Fibroblast of skin of abdomen (primary cell): ENCODE measurements around the gene FERMT1.
"Not testable (repeated sequence)": the region's sequence is repeated elsewhere in the genome, so short reads cannot be mapped to it uniquely, and the experiment has no call there.

Experiments
- DNase-seq: peaks from one replicate; pipeline ENCODE4 v3.0.0-alpha.2; 2013

Gene FERMT1

GRCh38 chr20:6114696-6115095, 8.1 kb downstream of the FERMT1 start:
- DNase-seq, result no peak

GRCh38 chr20:6113951-6114350, 8.9 kb downstream of the FERMT1 start:
- no peak for DNase-seq

DNA sequence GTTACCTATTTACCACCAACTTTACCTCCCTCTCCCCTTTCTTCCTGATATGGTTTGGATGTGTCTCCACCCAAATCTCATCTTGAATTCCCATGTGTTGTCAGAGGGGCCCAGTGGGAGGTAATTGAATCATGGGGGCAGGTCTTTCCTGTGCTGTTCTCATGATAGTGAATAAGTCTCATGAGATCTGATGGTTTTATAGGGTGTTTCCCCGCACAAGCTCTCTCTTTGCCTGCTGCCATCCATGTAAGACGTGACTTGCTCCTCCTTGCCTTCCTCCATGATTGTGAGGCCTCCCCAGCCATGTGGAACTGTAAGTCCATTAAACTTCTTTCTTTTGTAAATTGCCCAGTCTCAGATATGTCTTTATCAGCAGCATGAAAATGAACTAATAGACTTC, 9.9 kb downstream of the FERMT1 start:
- DNase-seq, result not testable (repeated sequence)

DNA sequence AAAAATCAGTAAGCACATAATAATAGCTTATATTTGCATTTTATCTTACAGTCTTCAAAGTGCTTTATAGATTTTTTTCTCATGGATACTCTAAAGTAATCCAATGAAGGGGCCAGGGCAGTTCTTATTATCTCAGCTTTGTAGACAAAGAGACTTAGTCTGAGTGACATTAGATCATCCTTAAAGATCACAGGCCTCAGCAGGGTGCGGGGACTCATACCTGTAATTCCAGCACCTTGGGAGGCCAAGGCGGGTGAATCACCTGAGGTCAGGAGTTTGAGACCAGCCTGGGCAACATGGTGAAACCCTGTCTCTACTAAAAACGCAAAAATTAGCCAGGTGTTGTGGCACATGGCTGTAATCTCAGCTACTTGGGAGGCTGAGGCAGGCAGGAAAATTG, 14.5 kb downstream of the FERMT1 start:
- no peak for DNase-seq

GRCh38 chr20:6104493-6105188, 18.2 kb downstream of the FERMT1 start:
- peak; percentile 70 for DNase-seq

GRCh38 chr20:6103301-6103700, 19.5 kb downstream of the FERMT1 start:
- no peak for DNase-seq

- DNase-seq, result no peak
Observed at GRCh38 chr20:6101346-6101745, 21.5 kb downstream of the FERMT1 start.

- no peak for DNase-seq
Observed at GRCh38 chr20:6100246-6100645, 22.6 kb downstream of the FERMT1 start.

DNA sequence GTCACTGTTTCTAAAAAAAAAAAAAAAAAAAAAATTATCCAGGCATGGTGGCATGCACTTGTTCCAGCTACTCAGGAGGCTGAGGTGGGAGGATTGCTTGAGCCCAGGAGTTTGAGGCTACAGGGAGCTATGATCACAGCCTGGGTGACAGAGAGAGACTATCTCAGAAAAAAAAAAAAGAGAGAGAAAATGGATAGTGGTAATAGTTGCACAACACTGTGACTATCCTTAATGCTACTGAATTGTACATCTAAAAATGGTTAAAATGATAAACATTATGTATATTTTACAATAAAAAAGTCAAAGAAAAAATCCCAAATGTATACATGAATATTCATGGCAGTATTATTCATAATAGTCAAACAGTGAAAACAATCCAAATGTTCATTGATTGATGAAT, 23.0 kb downstream of the FERMT1 start:
- no peak for DNase-seq

- DNase-seq, result no peak
Observed at GRCh38 chr20:6095409-6095808, 27.4 kb downstream of the FERMT1 start.

DNA sequence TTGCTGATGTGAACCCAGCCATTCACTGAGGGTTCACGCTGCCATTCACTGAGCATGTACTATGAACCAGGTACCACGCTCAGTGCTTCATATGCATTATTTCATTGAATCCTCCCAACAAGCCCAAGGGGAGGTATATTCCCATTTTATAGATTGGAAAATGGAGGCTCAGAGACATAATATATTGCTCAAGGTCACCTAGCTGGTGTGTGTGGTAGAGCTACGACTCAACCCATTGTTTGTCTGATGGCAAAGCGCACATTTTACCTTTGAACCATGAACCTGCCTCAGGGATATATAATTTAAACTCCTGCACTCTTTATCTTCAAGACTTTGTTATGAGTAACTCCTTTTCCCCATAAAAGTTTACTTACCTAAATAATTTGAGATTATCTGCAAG, 28.3 kb downstream of the FERMT1 start:
- no peak for DNase-seq

- DNase-seq, result no peak
Observed at GRCh38 chr20:6094063-6094462, 28.8 kb downstream of the FERMT1 start.

DNA sequence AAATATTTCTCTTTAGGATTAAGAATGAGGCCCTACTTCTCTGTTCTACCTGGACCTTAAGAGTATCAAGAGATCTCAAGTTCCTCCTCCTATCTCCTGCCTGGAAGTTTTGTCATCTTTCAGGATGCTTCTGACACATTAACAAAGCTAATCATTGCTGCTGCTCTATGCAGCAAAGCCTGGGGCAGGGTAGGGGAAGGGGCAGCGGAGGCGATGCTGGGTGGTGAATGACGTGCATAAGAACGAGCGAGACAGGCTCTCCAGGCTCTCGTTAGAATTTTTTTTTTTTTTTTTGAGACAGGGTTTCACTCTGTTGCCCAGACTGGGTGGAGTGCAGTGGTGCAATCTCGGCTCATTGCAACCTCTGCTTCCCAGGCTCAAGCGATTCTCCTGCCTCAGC, 31.2 kb downstream of the FERMT1 start:
- no peak for DNase-seq

DNA sequence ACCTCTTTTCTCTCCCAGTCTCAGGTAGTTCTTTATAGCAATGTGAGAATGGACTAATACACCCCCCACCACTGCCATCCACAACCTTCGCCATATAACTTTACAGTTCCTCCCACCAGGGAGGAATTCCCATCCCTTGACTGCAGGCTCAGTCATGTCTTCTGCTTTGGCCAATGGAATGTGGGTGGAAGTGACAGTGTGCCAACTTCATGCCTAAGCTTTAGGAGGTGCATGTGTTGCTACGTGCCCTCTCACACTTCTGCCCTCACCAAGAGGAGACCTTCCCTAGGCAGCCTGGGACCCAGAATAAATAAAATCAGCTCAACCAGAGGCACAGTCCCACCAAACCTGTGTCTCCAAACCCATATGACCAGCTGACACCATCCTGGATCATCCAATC, 36.0 kb downstream of the FERMT1 start:
- DNase-seq, result no peak

DNA sequence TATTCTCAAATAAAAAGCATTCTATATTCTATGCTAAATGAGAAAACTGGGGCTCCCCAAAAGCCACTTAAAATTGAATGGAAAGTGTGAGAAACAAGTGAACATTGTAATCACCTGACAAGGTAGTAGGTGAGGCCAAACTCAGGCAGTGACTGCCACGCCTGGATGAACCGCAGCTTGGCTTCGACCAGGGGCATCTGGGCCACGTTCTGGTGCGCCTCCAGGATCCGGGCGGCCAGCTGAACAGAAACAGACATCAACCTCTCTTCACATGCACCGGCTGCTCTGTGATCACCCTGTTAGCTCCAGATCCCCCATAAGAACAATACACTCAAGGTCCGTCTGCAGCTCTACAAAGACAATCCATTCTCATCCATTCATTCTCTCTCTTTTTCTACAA, 38.9 kb downstream of the FERMT1 start:
- DNase-seq, result no peak

DNA sequence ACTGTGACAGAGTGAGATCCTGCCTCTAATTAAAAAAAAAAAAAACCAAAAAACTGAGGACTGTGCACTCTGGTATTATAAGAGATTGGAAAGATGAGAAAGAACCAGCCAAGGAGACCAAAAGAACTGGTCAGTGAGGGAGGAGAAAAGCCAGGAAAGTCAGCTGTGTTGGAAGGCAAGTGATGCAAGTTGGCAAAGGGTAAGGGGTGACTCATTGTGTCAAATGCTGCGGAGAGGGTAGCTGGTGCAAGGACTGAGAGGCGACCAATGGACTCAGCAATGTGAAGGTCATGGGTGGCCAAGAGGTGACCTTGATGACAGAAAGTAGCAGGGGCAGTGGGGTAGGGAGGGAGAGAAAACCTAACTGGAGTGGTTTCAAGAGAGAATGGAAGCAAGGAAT, 41.6 kb downstream of the FERMT1 start:
- no peak for DNase-seq

DNA sequence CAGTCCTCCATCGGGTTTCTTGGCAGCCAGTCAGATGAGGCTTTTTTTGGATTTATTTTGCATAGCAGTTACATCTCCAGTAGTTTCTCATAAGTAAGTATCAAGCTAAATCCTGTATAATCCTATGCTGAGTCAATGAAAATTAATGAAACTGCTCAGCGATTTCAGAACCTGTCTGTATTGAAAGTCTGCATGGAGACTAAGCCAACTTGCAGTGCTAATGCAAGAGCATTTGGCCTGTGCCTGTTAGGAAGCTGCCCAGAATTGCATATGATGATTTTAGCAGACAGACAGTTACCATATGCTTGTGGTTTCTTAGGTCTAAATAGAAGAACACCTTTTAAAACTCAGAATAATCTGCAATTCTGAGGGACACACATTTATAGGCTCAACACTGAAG, 43.8 kb downstream of the FERMT1 start:
- no peak for DNase-seq

GRCh38 chr20:6075428-6076219, 47.2 kb downstream of the FERMT1 start:
- peak; percentile 33 for DNase-seq

DNA sequence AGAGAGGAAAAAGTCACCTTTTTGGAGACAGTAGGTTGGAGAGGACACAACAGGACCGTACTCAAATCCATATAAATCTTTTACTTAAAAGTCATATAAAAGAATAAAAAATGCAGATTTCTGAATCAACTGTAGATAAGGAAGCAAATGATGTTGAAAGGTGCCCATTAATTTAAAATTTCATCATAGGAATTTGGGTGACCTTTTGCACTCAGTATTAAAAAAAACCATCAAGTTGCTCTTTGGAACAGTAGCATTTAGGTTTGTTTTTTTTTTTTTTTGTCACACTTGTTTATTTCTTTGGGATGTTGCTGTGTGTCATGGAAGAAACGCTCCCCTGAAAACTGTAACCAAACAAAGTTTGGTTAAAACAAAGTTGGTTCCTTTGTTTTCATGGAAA, 48.0 kb downstream of the FERMT1 start:
- DNase-seq, result no peak

- peak; percentile 10 for DNase-seq
Observed at GRCh38 chr20:6074145-6074561, 48.7 kb downstream of the FERMT1 start.

- no peak for DNase-seq
Observed at GRCh38 chr20:6070829-6071695, 51.8 kb downstream of the FERMT1 start.

GRCh38 chr20:6069669-6070068, 53.2 kb downstream of the FERMT1 start:
- no peak for DNase-seq

DNA sequence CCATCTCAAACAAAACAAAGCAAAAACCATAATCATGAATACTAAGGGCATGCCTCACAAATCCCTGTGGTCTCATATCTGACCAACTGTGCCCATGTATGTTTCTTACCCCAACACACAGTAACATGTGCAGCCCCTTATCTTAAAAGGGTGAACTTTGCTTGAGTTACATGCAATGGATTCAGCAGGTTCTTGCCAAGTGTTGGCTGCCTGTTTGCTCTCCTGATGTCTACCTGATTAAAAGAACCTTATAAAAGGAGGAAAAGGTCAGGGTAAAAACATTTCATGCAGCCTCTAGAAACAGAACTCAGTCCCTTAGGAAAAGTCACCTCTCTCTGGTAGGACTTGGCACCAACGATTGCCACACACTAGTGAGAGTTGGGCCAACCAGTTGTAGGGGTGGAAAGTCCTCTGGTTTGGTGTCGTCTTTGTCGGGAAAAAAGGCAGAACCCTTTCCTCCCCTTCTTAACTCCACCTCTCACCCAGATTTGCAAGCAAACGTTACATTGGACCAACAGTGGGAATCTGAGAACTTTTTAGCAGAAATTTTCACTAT, 55.0 kb downstream of the FERMT1 start:
- DNase-seq, result no peak
